GM21825 (cell line): ENCODE measurements around the gene BMERB1.

ENCODE experiments used
- ATAC-seq: cut with Tn5 transposase; IDR thresholded peaks from one replicate; pipeline ENCODE4 v1.9.1; 2021; ENCODE audit warnings: mild to moderate bottlenecking, moderate library complexity; ENCODE audit not compliant: unreplicated experiment

BMERB1 gene

GRCh38 chr16:15581127-15581815 lies 146.9 kb downstream of the BMERB1 start:
- no peak for ATAC-seq

- ATAC-seq, result no peak
These were observed 149.1 kb downstream of the BMERB1 start for GRCh38 chr16:15583526-15583925.

- no peak for ATAC-seq
These were observed 151.6 kb downstream of the BMERB1 start for GRCh38 chr16:15585956-15586355.

GRCh38 chr16:15586716-15587115 lies 152.3 kb downstream of the BMERB1 start:
- ATAC-seq, result no peak

GRCh38 chr16:15587152-15587825 lies 152.9 kb downstream of the BMERB1 start:
- no peak for ATAC-seq

- no peak for ATAC-seq
These were observed 157.9 kb downstream of the BMERB1 start for GRCh38 chr16:15592324-15592723.

- ATAC-seq, result no peak
These were observed 158.8 kb downstream of the BMERB1 start for GRCh38 chr16:15593235-15593634.

- ATAC-seq, result no peak
These were observed 160.4 kb downstream of the BMERB1 start for GRCh38 chr16:15594711-15595320.

GRCh38 chr16:15597135-15597534 lies 162.7 kb downstream of the BMERB1 start:
- no peak for ATAC-seq

- ATAC-seq, result no peak
These were observed 163.6 kb downstream of the BMERB1 start for GRCh38 chr16:15597822-15598647.

- no peak for ATAC-seq
These were observed 164.3 kb downstream of the BMERB1 start for GRCh38 chr16:15598648-15599190.

GRCh38 chr16:15599303-15600070 lies 165.1 kb downstream of the BMERB1 start:
- ATAC-seq, result no peak

- no peak for ATAC-seq
These were observed 167.0 kb downstream of the BMERB1 start for GRCh38 chr16:15601212-15601879.

GRCh38 chr16:15602285-15603044 lies 168.1 kb downstream of the BMERB1 start:
- ATAC-seq, result no peak

- no peak for ATAC-seq
These were observed 170.4 kb downstream of the BMERB1 start for GRCh38 chr16:15604460-15605440.

GRCh38 chr16:15605839-15606517 lies 171.6 kb downstream of the BMERB1 start:
- ATAC-seq, result no peak

- ATAC-seq, result no peak
These were observed 172.3 kb downstream of the BMERB1 start for GRCh38 chr16:15606518-15607220.
